Stimulated activated CD4-positive, alpha-beta T cell treated with anti-CD3 and anti-CD28 coated beads, TNF-alpha, amount 100 ng/mL, for 48 hours (primary cell): ENCODE data around the gene ASB10.

ENCODE experiments used
- DNase-seq, 3 donors: peaks; one replicate each; pipeline ENCODE4 v3.0.0-alpha.2; 2020; ENCODE audit warnings: low read depth in 3 of 3

Gene ASB10

DNA sequence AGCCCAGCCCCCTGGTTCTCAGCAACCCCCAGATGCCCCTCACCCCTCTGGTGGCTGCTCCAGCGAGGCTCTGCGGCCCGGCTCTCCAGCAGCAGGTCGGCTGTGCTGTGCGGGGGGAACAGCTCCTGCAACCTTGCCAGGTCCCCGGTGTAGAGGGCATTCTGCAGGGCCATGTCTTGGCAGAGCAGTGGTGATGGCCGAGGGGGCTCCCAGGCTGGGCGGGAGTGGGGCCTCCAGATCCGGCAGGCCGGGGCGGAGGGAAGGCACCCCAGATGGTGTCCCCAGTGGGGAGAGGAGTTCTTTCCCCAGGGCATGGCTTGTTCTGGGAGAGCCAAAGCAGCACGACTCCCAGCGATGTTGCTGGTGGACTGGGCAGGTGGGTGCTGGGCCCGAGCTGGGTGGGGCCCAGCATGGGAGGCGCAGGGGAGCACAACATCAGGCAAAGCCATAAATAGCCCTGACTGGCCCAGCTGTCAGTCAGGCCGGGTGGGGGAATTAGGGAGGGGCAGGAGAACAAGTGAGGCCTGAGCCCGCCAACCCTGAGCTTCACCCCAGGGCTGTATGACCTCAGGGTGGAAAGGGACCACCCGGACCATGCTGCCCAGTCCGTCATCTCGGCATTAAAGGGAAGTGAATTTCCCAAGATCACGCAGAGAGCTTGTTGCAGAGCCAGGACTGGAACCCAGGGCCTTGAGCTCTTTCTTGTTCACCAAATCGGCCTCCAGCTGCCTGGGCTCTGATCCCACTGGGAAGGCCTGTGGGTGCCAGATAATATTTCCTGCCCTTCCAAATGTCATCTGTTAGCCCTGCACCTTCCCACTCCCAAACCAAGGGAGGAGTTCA is 580 bp upstream of the ASB10 start:
- DNase-seq = no peak

GRCh38 chr7:151185762-151186639 is 1.0 kb downstream of the ASB10 start:
- DNase-seq = no peak

DNA sequence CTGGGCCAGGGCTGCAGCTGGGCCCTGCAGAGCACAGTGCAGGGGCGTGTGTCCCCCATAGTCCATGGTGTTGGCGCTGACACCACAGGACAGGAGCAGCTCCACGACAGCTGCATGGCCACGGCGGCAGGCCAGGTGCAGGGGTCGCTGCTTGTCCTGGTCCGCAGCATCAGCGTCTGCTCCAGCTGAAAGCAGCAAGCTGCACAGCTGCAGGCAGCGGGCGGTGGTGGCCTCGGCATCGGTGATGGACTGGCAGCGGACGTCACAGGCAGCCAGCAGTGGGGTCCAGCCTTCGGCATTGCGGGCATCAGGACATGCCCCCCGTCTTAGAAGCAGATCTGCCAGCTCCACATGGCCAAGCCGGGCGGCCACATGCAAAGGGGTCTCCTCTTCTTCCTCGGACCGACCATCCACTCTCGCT is 6.0 kb downstream of the ASB10 start:
- no peak for DNase-seq

DNA sequence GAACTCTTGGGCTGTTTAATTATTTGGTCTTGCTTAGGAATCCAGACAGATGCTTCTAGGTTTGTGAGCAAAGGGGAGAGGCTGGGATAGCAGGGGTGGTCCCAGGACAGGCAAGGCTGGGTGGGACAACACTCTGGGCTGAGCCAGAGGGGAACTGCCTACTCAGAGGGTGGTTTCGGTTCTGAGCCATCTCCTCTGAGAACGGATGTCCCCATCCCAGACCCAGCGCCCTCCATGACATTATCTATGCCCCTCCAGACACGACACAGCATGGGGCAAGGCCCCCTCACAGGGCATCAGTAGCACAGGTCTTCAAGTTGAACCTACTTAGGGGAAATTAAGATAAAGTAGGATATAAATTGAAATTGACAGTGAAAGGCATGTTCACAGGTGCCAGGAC is 7.1 kb downstream of the ASB10 start:
- DNase-seq = no peak

DNA sequence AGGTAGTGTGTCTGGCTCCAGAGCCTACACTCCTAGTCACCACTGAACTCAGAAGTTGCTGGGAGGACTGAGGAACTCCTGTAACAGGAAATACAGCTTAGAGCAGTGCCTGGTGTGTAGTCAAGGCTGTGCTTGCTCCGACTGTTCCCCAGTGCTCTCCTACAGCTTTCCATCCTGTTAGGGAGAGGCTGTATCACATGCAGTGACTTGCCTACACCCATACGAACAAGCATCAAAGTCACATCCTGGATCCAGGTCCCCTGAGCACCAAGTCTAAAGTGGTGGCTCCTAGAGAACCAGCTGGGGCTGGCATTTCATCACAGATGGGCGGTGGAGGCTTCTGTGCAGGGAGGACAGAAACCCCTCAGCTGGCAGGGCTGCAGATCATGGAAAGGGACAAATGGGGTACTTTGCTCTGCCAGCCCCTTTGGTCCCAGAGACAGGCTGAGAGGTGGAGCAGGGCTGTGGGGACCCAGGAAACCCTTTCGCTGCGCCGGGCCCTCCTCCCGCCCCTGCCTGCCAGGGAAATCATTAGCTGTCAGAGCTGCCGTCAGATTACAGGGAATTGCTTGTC is 7.7 kb downstream of the ASB10 start:
- DNase-seq = no peak

GRCh38 chr7:151178831-151179230 is 8.2 kb downstream of the ASB10 start:
- no peak for DNase-seq

- DNase-seq = no peak
These were observed 8.8 kb downstream of the ASB10 start for GRCh38 chr7:151178236-151178635.

GRCh38 chr7:151177310-151177709 is 9.7 kb downstream of the ASB10 start:
- DNase-seq = no peak

DNA sequence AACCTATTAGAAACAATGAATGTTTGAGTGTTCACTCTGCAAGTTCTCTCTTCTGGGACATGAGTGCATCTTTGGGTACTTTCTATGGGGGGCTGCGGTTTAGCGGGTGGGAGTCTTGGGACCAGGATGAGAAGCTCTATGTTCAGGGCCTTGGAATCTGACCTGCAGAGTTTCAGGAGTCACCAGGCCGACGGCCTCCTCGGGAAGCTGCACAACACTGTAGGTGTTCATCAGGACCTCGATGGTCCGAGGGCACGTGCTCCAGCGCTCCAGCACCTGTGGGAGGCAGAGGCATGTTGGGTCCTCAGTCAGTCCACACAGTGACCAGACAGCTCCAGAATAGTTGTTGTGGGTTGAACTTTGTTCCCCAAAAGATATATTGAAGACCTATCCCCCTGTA is 10.6 kb downstream of the ASB10 start:
- DNase-seq = no peak

DNA sequence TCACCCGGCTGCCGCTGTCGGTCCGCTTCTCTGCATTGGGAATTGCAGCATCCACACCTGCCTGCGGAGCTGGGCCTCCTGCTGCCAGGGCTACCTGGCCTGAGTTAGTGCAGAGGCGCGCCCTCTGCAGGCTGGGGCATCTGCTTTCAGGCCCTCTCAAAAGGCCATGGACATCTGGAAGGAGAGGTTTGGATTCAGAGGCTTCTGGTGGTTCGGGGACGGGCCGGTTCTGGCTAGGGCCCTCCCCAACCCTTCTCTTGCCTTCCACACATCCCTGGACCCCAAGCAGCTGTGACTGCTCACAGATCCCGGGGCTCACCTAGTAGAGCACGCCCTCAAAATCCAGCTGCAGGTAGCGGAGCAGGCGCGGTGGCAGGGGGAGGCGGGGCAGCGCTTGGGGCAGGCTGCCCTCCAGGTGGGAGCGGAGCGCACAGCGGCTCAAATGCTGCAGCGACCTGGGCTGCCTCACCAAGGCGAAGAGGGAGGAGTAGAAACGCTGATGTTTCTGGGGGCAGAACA is 11.2 kb downstream of the ASB10 start:
- no peak for DNase-seq

GRCh38 chr7:151175047-151175792 is 11.8 kb downstream of the ASB10 start:
- no peak for DNase-seq

GRCh38 chr7:151174246-151175046 is 12.6 kb downstream of the ASB10 start:
- DNase-seq = peak in 1 of 3 donors; percentile 14

GRCh38 chr7:151173386-151174245 is 13.4 kb downstream of the ASB10 start:
- no peak for DNase-seq

GRCh38 chr7:151172273-151173141 is 14.5 kb downstream of the ASB10 start:
- peak; percentile 65 to 80 (median 67) for DNase-seq

GRCh38 chr7:151168787-151169162 is 18.3 kb downstream of the ASB10 start:
- no peak for DNase-seq

GRCh38 chr7:151168003-151168786 is 18.9 kb downstream of the ASB10 start:
- DNase-seq = peak; percentile 25 to 57 (median 32)

DNA sequence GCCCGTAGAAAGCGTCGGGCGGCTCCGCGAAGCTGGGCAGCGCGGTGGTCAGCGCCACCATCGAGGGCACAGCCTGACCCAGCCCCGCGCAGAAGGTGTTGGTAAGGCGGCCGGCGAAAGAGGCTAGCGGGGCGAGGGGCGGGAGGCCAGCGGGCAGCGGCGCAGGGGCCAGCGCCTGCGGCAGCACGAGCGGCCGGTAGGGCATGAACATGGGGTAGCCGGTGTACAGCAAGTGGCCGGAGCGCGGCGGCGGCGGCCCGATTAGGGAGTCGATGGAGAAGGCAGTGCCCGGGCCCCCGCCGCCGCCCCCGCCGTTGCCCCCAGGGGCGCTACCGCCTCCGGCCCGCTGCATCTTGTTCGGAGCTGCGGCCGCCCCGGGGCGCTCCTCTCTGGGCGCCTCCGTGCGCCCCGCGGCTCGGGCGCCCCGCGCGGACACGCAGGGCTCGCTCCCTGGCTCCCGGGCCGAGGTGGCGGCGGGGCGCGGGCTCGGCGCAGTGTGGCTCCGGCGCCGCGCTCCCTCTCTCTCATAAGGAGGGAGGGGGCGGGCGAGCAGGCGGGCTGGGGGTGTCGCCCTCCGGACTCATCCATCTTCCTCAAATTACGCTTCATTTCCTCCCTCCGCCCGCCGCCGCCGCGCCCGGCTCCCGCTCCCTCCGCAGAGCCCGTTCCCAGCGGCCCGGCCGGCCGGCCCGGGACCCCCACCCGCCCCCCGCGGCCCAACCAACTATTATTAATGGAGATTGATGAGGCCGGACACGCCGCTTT is 19.7 kb downstream of the ASB10 start, which contains the start of gene GBX1:
Gene GBX1, minus strand, starts transcription at position 498 of the 765 bp plus-strand sequence. Its CDS starts 146 bp downstream, at position 352.
- DNase-seq = no peak
